K562 (cell line): ENCODE data around the gene DEPP1. TPM values are rescaled to one million over a fixed set of nuclear protein-coding genes. Genes with fewer than 3 reads are reported as not detected.

Source experiments
- ATAC-seq: fragments of 200-7000 bp; cut with Tn5 transposase; 3 replicates; pipeline ENCODE4 v1.9.1; 2020; ENCODE audit warnings: moderate library complexity
- BruUV-seq: library from RNA; stranded (reverse); fragments of 400-500 nt; replicated peaks from 2 replicates; lab custom pipeline; 2021; lab: Mats Ljungman, UMichigan
- CTCF ChIA-PET: fragments of 300-600 bp; formaldehyde crosslinking; extraction: SDS; loops from one replicate; lab custom pipeline; 2021; ENCODE audit warnings: low intra/inter-chr PET ratio; lab: Yijun Ruan, JAX
- POLR2A ChIA-PET: fragments of 300-600, 350-650 bp; sonication (Branson Sonifier 250); formaldehyde crosslinking; extraction: SDS; loops from one replicate; lab custom pipeline; 2021; ENCODE audit warnings: antibody characterized with exemption, inconsistent platforms; lab: Yijun Ruan, JAX
- DNase-seq, 4 experiments: peaks; one replicate each; pipeline versions ENCODE4 v3.0.0 to v3.0.0-alpha.2; 2011 to 2018; ENCODE audit warnings: low spot score in 3 of 4, mixed read lengths in 3 of 4; ENCODE audit errors: extremely low read depth in 1 of 4
- FAIRE-seq: peaks from 2 replicates; lab custom pipeline; 2011; peaks lifted over from hg19 to GRCh38; lab: Jason Lieb, UNC
- H2AFZ ChIP-seq: 2 replicates; pipeline ENCODE4 v1.6.0; 2011; ENCODE audit warnings: low read depth, low read length, control low read depth, inconsistent platforms
- H3K27ac ChIP-seq: fragments of 200-600 bp; 3 replicates; pipeline ENCODE4 v1.8.0; 2011; ENCODE audit warnings: low read depth, mild to moderate bottlenecking, control low read depth, inconsistent platforms, low read length, moderate library complexity, mixed read lengths; ENCODE audit errors: extremely low read depth
- H3K27me3 ChIP-seq, 2 experiments: fragments of 300-600 bp in 1 of 2; 2 replicates in 1 of 2; 3 replicates in 1 of 2; pipeline versions ENCODE4 v1.6.0 to v1.8.0; 2011; ENCODE audit warnings: inconsistent platforms in 2 of 2, low read length in 2 of 2, mild to moderate bottlenecking in 1 of 2, mixed read lengths in 1 of 2, moderate library complexity in 1 of 2; ENCODE audit not compliant: control insufficient read depth in 2 of 2, insufficient read depth in 2 of 2
- H3K36me3 ChIP-seq: fragments of 300-600 bp; 3 replicates; pipeline ENCODE4 v1.8.0; 2011; ENCODE audit warnings: mild to moderate bottlenecking, low read length, inconsistent platforms; ENCODE audit not compliant: control insufficient read depth, insufficient read depth
- H3K4me1 ChIP-seq, 2 experiments: fragments of 200-600 bp in 1 of 2; replicated peaks in 1 of 2; 2 replicates in 1 of 2; 3 replicates in 1 of 2; pipeline versions ENCODE4 v1.5.1 to v1.8.0; 2011; ENCODE audit warnings: inconsistent platforms in 2 of 2, low read length in 2 of 2, mild to moderate bottlenecking in 1 of 2, mixed read lengths in 1 of 2, moderate library complexity in 1 of 2; ENCODE audit not compliant: control insufficient read depth in 2 of 2, insufficient read depth in 2 of 2
- H3K4me2 ChIP-seq: 2 replicates; pipeline ENCODE4 v1.6.1; 2011; ENCODE audit warnings: low read length, control low read depth, inconsistent platforms, mixed read lengths; ENCODE audit not compliant: insufficient read depth
- H3K4me3 ChIP-seq: fragments of 200-600 bp; sonication (generic), shearing (Covaris generic); 2 replicates; pipeline ENCODE4 v1.5.1; 2016; ENCODE audit warnings: control low read depth, inconsistent platforms
- H3K79me2 ChIP-seq: fragments of 200-600 bp; 3 replicates; pipeline ENCODE4 v1.8.0; 2011; ENCODE audit warnings: low read length, inconsistent platforms; ENCODE audit not compliant: control insufficient read depth, insufficient read depth
- H3K9ac ChIP-seq, 2 experiments: 2 replicates each; pipeline versions ENCODE4 v1.6.0 to v1.6.1; 2011; ENCODE audit warnings: low read depth in 2 of 2, low read length in 2 of 2, control low read depth in 1 of 2, inconsistent platforms in 1 of 2, mild to moderate bottlenecking in 1 of 2, mixed read lengths in 1 of 2; ENCODE audit not compliant: insufficient read depth in 1 of 2
- H3K9me1 ChIP-seq: one replicate; pipeline ENCODE4 v1.6.0; 2011; ENCODE audit warnings: inconsistent platforms, mild to moderate bottlenecking, low read length, moderate library complexity; ENCODE audit not compliant: control insufficient read depth, insufficient read depth
- H3K9me3 ChIP-seq: replicated peaks from 2 replicates; pipeline ENCODE4 v1.5.1; 2011; ENCODE audit warnings: low read depth, low read length, inconsistent platforms; ENCODE audit not compliant: control insufficient read depth, insufficient read depth
- H4K20me1 ChIP-seq: replicated peaks from 2 replicates; pipeline ENCODE4 v1.6.1; 2011; ENCODE audit warnings: low read length, inconsistent platforms, mixed read lengths; ENCODE audit not compliant: control insufficient read depth, insufficient read depth
- MYBL2 ChIP-seq, 2 experiments: fragments of 450-650 bp in 1 of 2; sonication (generic) in 1 of 2; formaldehyde crosslinking in 1 of 2; IDR thresholded peaks; 2 replicates each; pipeline versions ENCODE4 v1.6.1 to v1.8.1; 2017 to 2022; ENCODE audit warnings: borderline replicate concordance in 1 of 2, inconsistent platforms in 1 of 2, low read depth in 1 of 2, mild to moderate bottlenecking in 1 of 2, missing genetic modification reagents in 1 of 2, moderate library complexity in 1 of 2
- TARDBP ChIP-seq: fragments of 450-650 bp; IDR thresholded peaks from 2 replicates; pipeline ENCODE4 v1.6.1; 2016
- WGBS: fragments of 100-300 bp; shearing (Covaris generic); methylation state at CpG from one replicate; pipeline ENCODE4 v1.1.6; 2016; ENCODE audit warnings: low coverage, mixed read lengths; ENCODE audit not compliant: insufficient coverage; ENCODE audit errors: missing lambda C conversion rate; 5-methylcytosine and 5-hydroxymethylcytosine counted together
- in situ Hi-C: fragments of 300-500 bp; cut with MboI; formaldehyde crosslinking; loops from 4 replicates; pipeline ENCODE4 v1.15.0; 2018; ENCODE audit warnings: inconsistent platforms, mixed read lengths
- intact Hi-C: fragments of 100-400 bp; cut with micrococcal nuclease; formaldehyde crosslinking; loops from 2 replicates; pipeline ENCODE4 v1.14.2; 2022
- polyA plus RNA-seq, 8 experiments: library from polyadenylated mRNA; depleted of rRNA in 4 of 8; stranded (reverse) in 5 of 8; unstranded in 3 of 8; fragments of >200 nt; fragmentation: Nextera tagmentation in 2 of 8; fragmentation: Illumina TruSeq in 1 of 8; extraction: Ambion mirVana in 2 of 8; extraction: Trizol in 1 of 8; gene quantifications; 2 replicates each; pipeline versions ENCODE4 v1.2.1 to v1.2.3, GENCODE V29; 2011 to 2014; ENCODE audit warnings: inconsistent platforms in 1 of 8, missing spikeins in 1 of 8
- total RNA-seq, 7 experiments: library from RNA; depleted of rRNA in 6 of 7; stranded (reverse); fragments of >200 nt in 6 of 7; fragmentation: Illumina TruSeq in 2 of 7; extraction: Trizol in 2 of 7; gene quantifications; 2 replicates each; pipeline versions ENCODE4 v1.2.1 to v1.2.3, GENCODE V29; 2011 to 2021; ENCODE audit warnings: low replicate concordance in 1 of 7
- TF ChIP-seq, protein P1 (sequence below): fragments of 200-800 bp; sonication (Bioruptor generic); IDR thresholded peaks from 2 replicates; pipeline ENCODE4 v1.6.1; 2017; ENCODE audit warnings: missing genetic modification characterization, missing compliant biosample characterization
- TF ChIP-seq, protein P2 (sequence below): fragments of 250-450 bp; sonication (Bioruptor Pico); IDR thresholded peaks from 2 replicates; pipeline ENCODE4 v1.4.0; 2020

DEPP1 gene
- total and polyA plus RNA-seq, 9 of the 15 experiments (the other 6 are each of a cell fraction or from before 2014, with no cell fraction given) = 0.04 to 0.54 (median 0.20) TPM; not detected in 1

DNA sequence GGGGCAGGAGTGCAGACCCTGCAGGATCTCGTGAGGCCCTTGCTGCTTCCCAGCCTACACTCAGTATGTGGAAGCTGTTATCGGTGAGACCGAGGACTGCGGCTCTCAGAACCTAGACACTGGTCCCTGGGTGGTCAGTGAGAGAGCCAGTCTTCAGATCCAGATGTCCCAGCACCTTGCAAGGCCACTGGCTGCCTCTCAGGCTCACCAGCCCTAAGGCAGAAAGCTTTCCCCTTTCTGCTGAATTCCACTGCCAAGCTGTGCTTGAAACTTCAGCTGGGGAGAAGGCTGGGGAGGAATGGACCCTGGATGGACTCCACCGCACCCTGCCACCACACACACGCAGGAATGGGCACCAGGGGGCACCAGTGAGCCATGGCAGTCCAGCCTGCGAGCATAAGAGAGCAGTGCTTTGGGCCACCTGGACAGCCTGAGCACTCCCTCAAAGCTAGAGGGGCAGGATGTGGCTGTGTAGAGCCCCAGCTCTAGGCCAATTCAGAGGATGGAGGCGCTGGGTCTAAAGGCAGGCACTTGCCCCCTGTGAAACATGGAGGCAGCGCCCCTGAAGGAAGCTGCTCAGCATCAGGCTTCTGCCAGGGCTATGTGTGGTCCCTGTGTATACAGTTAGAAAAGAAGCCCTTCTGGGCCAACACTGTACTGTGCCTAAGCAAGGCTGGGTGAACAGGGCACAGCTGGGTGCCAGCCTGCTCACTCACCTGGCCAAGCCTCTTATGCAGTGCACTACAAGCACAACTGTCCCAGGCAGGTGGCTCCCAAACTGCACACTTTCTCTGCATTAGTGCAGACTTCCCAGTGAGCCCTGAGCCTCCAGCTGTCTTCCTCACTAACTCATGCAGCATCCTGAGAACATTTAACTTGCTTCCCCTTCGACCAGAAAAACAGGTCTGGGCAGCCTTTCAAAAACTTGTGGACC lies 45.8 kb downstream of the DEPP1 start:
- in situ Hi-C loops (no loop called here), intact Hi-C loops (loop anchor here (1.0 kb wide), 2 partner anchors 43 to 58 kb away; no protein-coding TSS in a partner anchor)
- DNase-seq (peak; percentile 67 to 85 (median 82)), ATAC-seq (peak; percentile 99), FAIRE-seq (peak; percentile 93)
- H3K27ac ChIP-seq = no peak overlapping the region
- H3K9me3 ChIP-seq = no peaks in the 10 kb centered on the region
- peaks cover 2% of the 10 kb centered on the region; the same call in 1 of the 2 replicates for H4K20me1 ChIP-seq
- no peaks in the 10 kb centered on the region for H3K79me2 ChIP-seq
- H3K4me3 ChIP-seq = no peak overlapping the region
- BruUV-seq = no TSS peak
- no peaks in the 10 kb centered on the region for H3K4me1 ChIP-seq
- no peaks in the 10 kb centered on the region for H3K9me1 ChIP-seq
- H2AFZ ChIP-seq = peak overlapping the region; percentile 34; the same call in 1 of the 2 replicates
- CTCF ChIA-PET = interaction anchor here (1.6 to 3.7 kb wide), 3 partner anchors 42 to 75 kb away, joined by 6 to 32 read pairs (median 25); no protein-coding TSS in a partner anchor
- H3K4me2 ChIP-seq = no peak overlapping the region
- 0 out of 4 replicates have a peak overlapping the region, but pooled peaks of 1 of the 2 experiments have one; percentile 14 for H3K9ac ChIP-seq
- no peaks in the 10 kb centered on the region for H3K36me3 ChIP-seq
- H3K27me3 ChIP-seq = peaks cover 9 to 50% of the 10 kb centered on the region in 2 experiments; a peak in 4 of 5 replicates
- 10% methylated on average over 10 of the region's 10 CpGs for WGBS
- POLR2A ChIA-PET = interaction anchor here (0.6 to 1.2 kb wide), 5 partner anchors 31 to 72 kb away, joined by 3 to 4 read pairs (median 3); partner anchors contain the start of gene DEPP1
- TF ChIP-seq, protein P1, sequence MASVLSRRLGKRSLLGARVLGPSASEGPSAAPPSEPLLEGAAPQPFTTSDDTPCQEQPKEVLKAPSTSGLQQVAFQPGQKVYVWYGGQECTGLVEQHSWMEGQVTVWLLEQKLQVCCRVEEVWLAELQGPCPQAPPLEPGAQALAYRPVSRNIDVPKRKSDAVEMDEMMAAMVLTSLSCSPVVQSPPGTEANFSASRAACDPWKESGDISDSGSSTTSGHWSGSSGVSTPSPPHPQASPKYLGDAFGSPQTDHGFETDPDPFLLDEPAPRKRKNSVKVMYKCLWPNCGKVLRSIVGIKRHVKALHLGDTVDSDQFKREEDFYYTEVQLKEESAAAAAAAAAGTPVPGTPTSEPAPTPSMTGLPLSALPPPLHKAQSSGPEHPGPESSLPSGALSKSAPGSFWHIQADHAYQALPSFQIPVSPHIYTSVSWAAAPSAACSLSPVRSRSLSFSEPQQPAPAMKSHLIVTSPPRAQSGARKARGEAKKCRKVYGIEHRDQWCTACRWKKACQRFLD (CRISPR knock-in tag) = no peak
- TF ChIP-seq, protein P2, sequence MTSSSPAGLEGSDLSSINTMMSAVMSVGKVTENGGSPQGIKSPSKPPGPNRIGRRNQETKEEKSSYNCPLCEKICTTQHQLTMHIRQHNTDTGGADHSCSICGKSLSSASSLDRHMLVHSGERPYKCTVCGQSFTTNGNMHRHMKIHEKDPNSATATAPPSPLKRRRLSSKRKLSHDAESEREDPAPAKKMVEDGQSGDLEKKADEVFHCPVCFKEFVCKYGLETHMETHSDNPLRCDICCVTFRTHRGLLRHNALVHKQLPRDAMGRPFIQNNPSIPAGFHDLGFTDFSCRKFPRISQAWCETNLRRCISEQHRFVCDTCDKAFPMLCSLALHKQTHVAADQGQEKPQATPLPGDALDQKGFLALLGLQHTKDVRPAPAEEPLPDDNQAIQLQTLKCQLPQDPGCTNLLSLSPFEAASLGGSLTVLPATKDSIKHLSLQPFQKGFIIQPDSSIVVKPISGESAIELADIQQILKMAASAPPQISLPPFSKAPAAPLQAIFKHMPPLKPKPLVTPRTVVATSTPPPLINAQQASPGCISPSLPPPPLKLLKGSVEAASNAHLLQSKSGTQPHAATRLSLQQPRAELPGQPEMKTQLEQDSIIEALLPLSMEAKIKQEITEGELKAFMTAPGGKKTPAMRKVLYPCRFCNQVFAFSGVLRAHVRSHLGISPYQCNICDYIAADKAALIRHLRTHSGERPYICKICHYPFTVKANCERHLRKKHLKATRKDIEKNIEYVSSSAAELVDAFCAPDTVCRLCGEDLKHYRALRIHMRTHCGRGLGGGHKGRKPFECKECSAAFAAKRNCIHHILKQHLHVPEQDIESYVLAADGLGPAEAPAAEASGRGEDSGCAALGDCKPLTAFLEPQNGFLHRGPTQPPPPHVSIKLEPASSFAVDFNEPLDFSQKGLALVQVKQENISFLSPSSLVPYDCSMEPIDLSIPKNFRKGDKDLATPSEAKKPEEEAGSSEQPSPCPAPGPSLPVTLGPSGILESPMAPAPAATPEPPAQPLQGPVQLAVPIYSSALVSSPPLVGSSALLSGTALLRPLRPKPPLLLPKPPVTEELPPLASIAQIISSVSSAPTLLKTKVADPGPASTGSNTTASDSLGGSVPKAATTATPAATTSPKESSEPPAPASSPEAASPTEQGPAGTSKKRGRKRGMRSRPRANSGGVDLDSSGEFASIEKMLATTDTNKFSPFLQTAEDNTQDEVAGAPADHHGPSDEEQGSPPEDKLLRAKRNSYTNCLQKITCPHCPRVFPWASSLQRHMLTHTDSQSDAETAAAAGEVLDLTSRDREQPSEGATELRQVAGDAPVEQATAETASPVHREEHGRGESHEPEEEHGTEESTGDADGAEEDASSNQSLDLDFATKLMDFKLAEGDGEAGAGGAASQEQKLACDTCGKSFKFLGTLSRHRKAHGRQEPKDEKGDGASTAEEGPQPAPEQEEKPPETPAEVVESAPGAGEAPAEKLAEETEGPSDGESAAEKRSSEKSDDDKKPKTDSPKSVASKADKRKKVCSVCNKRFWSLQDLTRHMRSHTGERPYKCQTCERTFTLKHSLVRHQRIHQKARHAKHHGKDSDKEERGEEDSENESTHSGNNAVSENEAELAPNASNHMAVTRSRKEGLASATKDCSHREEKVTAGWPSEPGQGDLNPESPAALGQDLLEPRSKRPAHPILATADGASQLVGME (CRISPR knock-in tag) = no peak
- TF ChIP-seq TARDBP (no peak; the same call in 1 of the 2 replicates), MYBL2 (IDR thresholded peaks at IDR 0.05; ENCODE audit: low read depth) (no peak), MYBL2 (CRISPR knock-in tag; IDR thresholded peaks at IDR 0.05; ENCODE audit: borderline replicate concordance) (no peak)
